Karpas-422 (cell line): ENCODE results near the gene INTS6. TPM values are rescaled to one million over a fixed set of nuclear protein-coding genes. Genes with fewer than 3 reads are reported as not detected.
A peak's percentile ranks its signal among the peaks of the same experiment; 100 is the strongest.

Experiments
- DNase-seq: peaks from one replicate; pipeline ENCODE4 v3.0.0-alpha.2; 2015
- H2AFZ ChIP-seq: fragments of 200-600 bp; sonication (generic); 2 replicates; pipeline ENCODE4 v1.6.1; 2014; ENCODE audit warnings: antibody characterized with exemption, low read length, mixed read lengths
- H3K27ac ChIP-seq: fragments of 200-600 bp; sonication (generic); 2 replicates; pipeline ENCODE4 v1.5.1; 2014; ENCODE audit warnings: mild to moderate bottlenecking, low read length, moderate library complexity
- H3K27me3 ChIP-seq: fragments of 200-600 bp; sonication (generic); 2 replicates; pipeline ENCODE4 v1.6.1; 2014; ENCODE audit warnings: low read length, mixed read lengths
- H3K36me3 ChIP-seq: fragments of 200-600 bp; sonication (generic); 2 replicates; pipeline ENCODE4 v1.6.1; 2014; ENCODE audit warnings: low read length, mixed read lengths; ENCODE audit not compliant: insufficient read depth
- H3K4me1 ChIP-seq: fragments of 200-600 bp; sonication (generic); 2 replicates; pipeline ENCODE4 v1.6.1; 2014; ENCODE audit warnings: mild to moderate bottlenecking, low read length, mixed read lengths
- H3K4me2 ChIP-seq: fragments of 200-600 bp; sonication (generic); 2 replicates; pipeline ENCODE4 v1.6.1; 2014; ENCODE audit warnings: low read length, low read depth, mild to moderate bottlenecking; ENCODE audit not compliant: poor library complexity, severe bottlenecking
- H3K4me3 ChIP-seq: fragments of 200-600 bp; sonication (generic); 2 replicates; pipeline ENCODE4 v1.5.1; 2014; ENCODE audit warnings: mild to moderate bottlenecking, antibody characterized with exemption, low read length, mixed read lengths
- H3K79me2 ChIP-seq: fragments of 200-600 bp; sonication (generic); 2 replicates; pipeline ENCODE4 v1.6.1; 2014; ENCODE audit warnings: mild to moderate bottlenecking, low read length, mixed read lengths
- H3K9ac ChIP-seq: fragments of 200-600 bp; sonication (generic); 2 replicates; pipeline ENCODE4 v1.6.0; 2014; ENCODE audit warnings: low read length
- H3K9me2 ChIP-seq: fragments of 200-600 bp; sonication (generic), shearing (Covaris generic); replicated peaks from 2 replicates; pipeline ENCODE4 v1.6.0; 2014; ENCODE audit warnings: mild to moderate bottlenecking, low read length, moderate library complexity; ENCODE audit not compliant: insufficient read depth
- H3K9me3 ChIP-seq: fragments of 300-700, 200-600 bp; sonication (generic); 2 replicates; pipeline ENCODE4 v1.6.1; 2014; ENCODE audit warnings: low read length, mixed read lengths
- H4K20me1 ChIP-seq: fragments of 200-600 bp; sonication (generic); 2 replicates; pipeline ENCODE4 v1.6.1; 2014; ENCODE audit warnings: mild to moderate bottlenecking, antibody characterized with exemption, low read length, low read depth; ENCODE audit not compliant: insufficient read depth
- total RNA-seq: library from RNA; depleted of rRNA; stranded (reverse); fragments of >200 nt; shearing (Covaris generic); gene quantifications from 2 replicates; pipeline ENCODE4 v1.2.3, GENCODE V29; 2014; ENCODE audit warnings: low replicate concordance; rRNA removed

Gene INTS6, protein sequence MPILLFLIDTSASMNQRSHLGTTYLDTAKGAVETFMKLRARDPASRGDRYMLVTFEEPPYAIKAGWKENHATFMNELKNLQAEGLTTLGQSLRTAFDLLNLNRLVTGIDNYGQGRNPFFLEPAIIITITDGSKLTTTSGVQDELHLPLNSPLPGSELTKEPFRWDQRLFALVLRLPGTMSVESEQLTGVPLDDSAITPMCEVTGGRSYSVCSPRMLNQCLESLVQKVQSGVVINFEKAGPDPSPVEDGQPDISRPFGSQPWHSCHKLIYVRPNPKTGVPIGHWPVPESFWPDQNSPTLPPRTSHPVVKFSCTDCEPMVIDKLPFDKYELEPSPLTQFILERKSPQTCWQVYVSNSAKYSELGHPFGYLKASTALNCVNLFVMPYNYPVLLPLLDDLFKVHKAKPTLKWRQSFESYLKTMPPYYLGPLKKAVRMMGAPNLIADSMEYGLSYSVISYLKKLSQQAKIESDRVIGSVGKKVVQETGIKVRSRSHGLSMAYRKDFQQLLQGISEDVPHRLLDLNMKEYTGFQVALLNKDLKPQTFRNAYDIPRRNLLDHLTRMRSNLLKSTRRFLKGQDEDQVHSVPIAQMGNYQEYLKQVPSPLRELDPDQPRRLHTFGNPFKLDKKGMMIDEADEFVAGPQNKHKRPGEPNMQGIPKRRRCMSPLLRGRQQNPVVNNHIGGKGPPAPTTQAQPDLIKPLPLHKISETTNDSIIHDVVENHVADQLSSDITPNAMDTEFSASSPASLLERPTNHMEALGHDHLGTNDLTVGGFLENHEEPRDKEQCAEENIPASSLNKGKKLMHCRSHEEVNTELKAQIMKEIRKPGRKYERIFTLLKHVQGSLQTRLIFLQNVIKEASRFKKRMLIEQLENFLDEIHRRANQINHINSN
- 61.0 and 86.2 TPM in 2 replicates for total RNA-seq

DNA sequence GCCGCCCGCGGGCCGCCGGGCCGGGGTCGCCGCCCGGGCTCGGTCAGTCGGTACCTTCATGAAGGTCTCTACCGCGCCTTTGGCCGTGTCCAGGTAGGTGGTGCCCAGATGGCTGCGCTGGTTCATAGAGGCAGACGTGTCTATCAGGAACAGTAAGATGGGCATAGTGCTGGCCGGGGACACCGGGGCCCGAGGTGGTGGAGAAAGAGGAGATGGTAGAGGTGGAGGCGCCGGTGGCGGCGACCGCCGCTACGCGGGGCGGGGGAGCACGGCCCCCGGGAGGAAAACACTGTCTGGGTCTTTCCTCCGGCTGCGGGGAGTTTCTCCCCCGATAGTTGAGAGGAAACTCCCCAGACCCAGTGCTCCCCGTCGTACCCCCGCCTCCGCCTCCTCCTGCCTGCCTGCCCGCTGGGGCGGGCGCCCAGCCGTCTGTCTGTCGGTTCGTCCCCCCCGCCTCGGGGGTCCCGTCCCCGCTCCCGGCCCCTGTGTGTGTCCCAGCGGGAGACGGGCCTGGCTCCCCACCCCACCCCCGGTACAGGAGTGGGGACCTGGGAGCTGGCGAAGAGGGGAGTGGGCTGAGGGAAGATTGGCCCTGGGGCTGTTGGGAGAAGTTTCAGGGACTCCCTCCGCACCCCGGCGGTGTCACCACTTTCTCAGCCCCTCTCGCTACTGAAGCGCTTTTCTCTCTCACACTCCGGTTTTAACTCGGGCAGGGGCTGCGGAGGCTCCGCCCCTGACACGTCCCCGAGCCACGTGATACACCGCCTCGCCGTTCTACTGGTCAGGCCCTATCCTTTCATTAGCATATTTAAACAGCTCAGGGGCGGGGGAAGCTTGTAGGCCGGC, at the start of gene INTS6:
Gene INTS6, minus strand, starts transcription at position 676 of the 846 bp plus-strand sequence. Its CDS starts 511 bp downstream, at position 165.
- Histone ChIP-seq H3K9me2 (no peaks in the 10 kb centered on the region), H3K4me1 (peaks cover 31% of the 10 kb centered on the region), H4K20me1 (no peaks in the 10 kb centered on the region), H3K79me2 (peaks cover 19% of the 10 kb centered on the region), H3K4me3 (peak within 1 kb of the TSS; percentile 96), H3K4me2 (peak within 1 kb of the TSS; percentile 92), H3K27ac (peak within 1 kb of the TSS; percentile 87), H3K36me3 (peaks cover 38% of the 10 kb centered on the region; the same call in 1 of the 2 replicates), H2AFZ (no peak within 1 kb of the TSS), H3K27me3 (no peaks in the 10 kb centered on the region), H3K9me3 (no peaks in the 10 kb centered on the region), H3K9ac (peak within 1 kb of the TSS; percentile 100)
- peak; percentile 100 for DNase-seq

- Histone ChIP-seq H3K9me3 (no peaks in the 10 kb centered on the region), H3K9ac (no peak overlapping the region), H3K27ac (no peak overlapping the region), H4K20me1 (no peaks in the 10 kb centered on the region), H2AFZ (no peak overlapping the region), H3K36me3 (no peaks in the 10 kb centered on the region), H3K9me2 (no peaks in the 10 kb centered on the region), H3K4me2 (no peak overlapping the region), H3K4me1 (no peaks in the 10 kb centered on the region), H3K79me2 (no peaks in the 10 kb centered on the region), H3K4me3 (no peak overlapping the region), H3K27me3 (no peaks in the 10 kb centered on the region)
- no peak for DNase-seq
Observed at GRCh38 chr13:51502153-51502651, 49.4 kb upstream of the INTS6 start.

GRCh38 chr13:51501592-51502152, 48.8 kb upstream of the INTS6 start:
- Histone ChIP-seq H3K79me2 (no peaks in the 10 kb centered on the region), H3K9ac (no peak overlapping the region), H3K27me3 (no peaks in the 10 kb centered on the region), H2AFZ (no peak overlapping the region), H3K4me1 (no peaks in the 10 kb centered on the region), H3K27ac (no peak overlapping the region), H3K36me3 (no peaks in the 10 kb centered on the region), H3K9me3 (no peaks in the 10 kb centered on the region), H3K4me3 (no peak overlapping the region), H3K4me2 (no peak overlapping the region), H3K9me2 (no peaks in the 10 kb centered on the region), H4K20me1 (no peaks in the 10 kb centered on the region)
- no peak for DNase-seq

GRCh38 chr13:51501096-51501495, 48.3 kb upstream of the INTS6 start:
- Histone ChIP-seq H3K9ac (no peak overlapping the region), H3K9me2 (no peaks in the 10 kb centered on the region), H3K79me2 (no peaks in the 10 kb centered on the region)

DNA sequence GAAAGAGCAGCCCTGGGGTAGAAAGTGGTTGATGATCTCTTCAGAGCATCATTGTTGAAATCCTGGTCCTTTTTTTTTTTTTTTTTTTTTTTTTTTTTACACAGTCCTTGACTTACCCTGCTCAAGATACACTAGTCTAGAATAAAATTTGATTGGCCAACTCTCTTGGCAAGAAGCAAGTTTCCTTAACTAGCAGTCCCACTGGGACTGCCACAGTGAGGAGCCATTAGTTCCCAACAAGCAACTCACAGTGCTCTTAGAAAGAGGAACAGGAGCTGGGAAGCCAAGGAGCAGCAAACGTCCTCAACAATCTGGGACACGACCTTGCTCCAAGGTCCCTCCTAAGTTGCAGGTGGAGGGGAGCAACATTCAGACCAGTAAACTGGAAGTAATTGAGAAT, 47.9 kb upstream of the INTS6 start:
- Histone ChIP-seq H3K27ac (no peak overlapping the region), H3K4me3 (no peak overlapping the region), H3K4me1 (no peaks in the 10 kb centered on the region), H4K20me1 (no peaks in the 10 kb centered on the region), H3K36me3 (no peaks in the 10 kb centered on the region), H3K9me3 (no peaks in the 10 kb centered on the region), H3K27me3 (no peaks in the 10 kb centered on the region), H3K9me2 (no peaks in the 10 kb centered on the region), H3K4me2 (no peak overlapping the region), H3K9ac (no peak overlapping the region), H3K79me2 (no peaks in the 10 kb centered on the region), H2AFZ (no peak overlapping the region)
- no peak for DNase-seq

More at GRCh38 chr13:51501096-51501495, 48.3 kb upstream of the INTS6 start:
- no peaks in the 10 kb centered on the region for H3K36me3 ChIP-seq
- no peak overlapping the region for H3K4me3 ChIP-seq
- no peaks in the 10 kb centered on the region for H3K4me1 ChIP-seq
- no peaks in the 10 kb centered on the region for H4K20me1 ChIP-seq
- no peak overlapping the region for H3K27ac ChIP-seq
- H2AFZ ChIP-seq, result no peak overlapping the region
- H3K9me3 ChIP-seq, result no peaks in the 10 kb centered on the region
- no peak overlapping the region for H3K4me2 ChIP-seq
- H3K27me3 ChIP-seq, result no peaks in the 10 kb centered on the region
- DNase-seq, result no peak

DNA sequence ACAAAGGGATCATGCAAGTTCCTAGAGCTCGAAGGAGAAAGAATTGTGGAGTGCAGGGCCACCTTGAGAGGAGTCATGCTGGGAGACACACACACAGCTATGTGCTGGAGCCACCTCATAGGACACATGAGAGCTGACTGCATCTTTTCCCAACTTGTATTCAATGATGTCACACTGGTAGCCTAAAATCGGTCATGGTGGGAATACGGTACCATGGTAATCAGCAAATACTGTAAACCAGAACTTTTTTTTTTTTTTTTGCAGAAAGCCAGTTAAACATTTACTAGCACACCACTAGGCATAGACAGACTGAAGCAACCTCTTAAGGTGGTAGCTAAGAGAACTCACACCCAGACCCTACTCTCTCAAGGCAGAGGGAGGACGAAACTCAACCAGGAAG, 47.0 kb upstream of the INTS6 start:
- Histone ChIP-seq H3K27ac (no peak overlapping the region), H3K9ac (no peak overlapping the region)
- DNase-seq, result no peak

GRCh38 chr13:51495316-51495715, 42.5 kb upstream of the INTS6 start:
- no peaks in the 10 kb centered on the region for H4K20me1 ChIP-seq
- DNase-seq, result no peak
- H3K36me3 ChIP-seq, result no peaks in the 10 kb centered on the region
- no peak overlapping the region for H3K4me3 ChIP-seq
- no peaks in the 10 kb centered on the region for H3K9me3 ChIP-seq
- H3K4me2 ChIP-seq, result no peak overlapping the region
- no peak overlapping the region for H3K27ac ChIP-seq
- no peaks in the 10 kb centered on the region for H3K9me2 ChIP-seq
- H3K4me1 ChIP-seq, result no peaks in the 10 kb centered on the region
- no peak overlapping the region for H2AFZ ChIP-seq
- no peaks in the 10 kb centered on the region for H3K79me2 ChIP-seq
- H3K27me3 ChIP-seq, result no peaks in the 10 kb centered on the region
- H3K9ac ChIP-seq, result no peak overlapping the region

More for the DNA sequence above, 47.0 kb upstream of the INTS6 start:
- Histone ChIP-seq H3K4me2 (no peak overlapping the region), H3K79me2 (no peaks in the 10 kb centered on the region), H3K4me1 (no peaks in the 10 kb centered on the region), H4K20me1 (no peaks in the 10 kb centered on the region), H3K9me3 (no peaks in the 10 kb centered on the region), H3K4me3 (no peak overlapping the region), H2AFZ (no peak overlapping the region), H3K27me3 (no peaks in the 10 kb centered on the region), H3K9me2 (no peaks in the 10 kb centered on the region), H3K36me3 (no peaks in the 10 kb centered on the region)
